ENCODE measurements around the gene BCL2L12. TPM values are rescaled to one million over a fixed set of nuclear protein-coding genes. Genes with fewer than 3 reads are reported as not detected.
A peak's percentile ranks its signal among the peaks of the same experiment; 100 is the strongest.

Gene BCL2L12
- total and polyA plus RNA-seq, 2 of the 13 experiments (the other 11 are each of a cell fraction or from before 2014, with no cell fraction given): 26.8 to 40.8 TPM

DNA sequence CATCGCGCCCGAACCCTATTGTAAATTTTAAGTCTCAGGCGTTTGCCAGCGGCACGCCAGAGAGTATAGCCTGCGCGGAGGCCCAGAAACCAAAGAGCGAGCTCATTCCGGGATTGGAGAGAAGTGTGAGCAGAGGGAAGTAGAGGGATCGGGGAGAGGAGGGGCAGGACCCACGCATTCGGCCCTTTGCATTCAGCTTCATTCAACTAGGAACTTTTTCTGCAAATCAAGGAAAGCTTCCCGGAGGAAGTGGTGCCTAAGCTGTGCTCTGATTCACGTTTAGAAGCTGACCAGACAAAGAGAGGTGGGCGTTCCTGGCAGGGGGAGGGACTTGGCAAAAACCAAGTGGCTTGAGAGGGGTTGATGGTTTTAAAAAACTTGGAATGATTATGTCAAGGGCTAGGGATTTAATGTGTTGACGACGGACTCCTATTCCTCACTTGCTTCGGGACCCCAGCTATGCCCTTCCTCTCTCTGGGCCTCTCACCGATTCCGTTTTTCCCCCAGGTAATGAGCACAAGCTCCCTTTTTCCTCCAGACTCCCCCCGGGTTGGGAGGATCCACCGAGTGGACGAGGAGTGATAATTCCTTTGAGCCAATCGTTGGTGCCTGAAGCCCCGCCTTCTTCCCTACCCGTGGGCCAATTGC is 10.5 kb downstream of the BCL2L12 start (continued):
- TF ChIP-seq, protein P1, sequence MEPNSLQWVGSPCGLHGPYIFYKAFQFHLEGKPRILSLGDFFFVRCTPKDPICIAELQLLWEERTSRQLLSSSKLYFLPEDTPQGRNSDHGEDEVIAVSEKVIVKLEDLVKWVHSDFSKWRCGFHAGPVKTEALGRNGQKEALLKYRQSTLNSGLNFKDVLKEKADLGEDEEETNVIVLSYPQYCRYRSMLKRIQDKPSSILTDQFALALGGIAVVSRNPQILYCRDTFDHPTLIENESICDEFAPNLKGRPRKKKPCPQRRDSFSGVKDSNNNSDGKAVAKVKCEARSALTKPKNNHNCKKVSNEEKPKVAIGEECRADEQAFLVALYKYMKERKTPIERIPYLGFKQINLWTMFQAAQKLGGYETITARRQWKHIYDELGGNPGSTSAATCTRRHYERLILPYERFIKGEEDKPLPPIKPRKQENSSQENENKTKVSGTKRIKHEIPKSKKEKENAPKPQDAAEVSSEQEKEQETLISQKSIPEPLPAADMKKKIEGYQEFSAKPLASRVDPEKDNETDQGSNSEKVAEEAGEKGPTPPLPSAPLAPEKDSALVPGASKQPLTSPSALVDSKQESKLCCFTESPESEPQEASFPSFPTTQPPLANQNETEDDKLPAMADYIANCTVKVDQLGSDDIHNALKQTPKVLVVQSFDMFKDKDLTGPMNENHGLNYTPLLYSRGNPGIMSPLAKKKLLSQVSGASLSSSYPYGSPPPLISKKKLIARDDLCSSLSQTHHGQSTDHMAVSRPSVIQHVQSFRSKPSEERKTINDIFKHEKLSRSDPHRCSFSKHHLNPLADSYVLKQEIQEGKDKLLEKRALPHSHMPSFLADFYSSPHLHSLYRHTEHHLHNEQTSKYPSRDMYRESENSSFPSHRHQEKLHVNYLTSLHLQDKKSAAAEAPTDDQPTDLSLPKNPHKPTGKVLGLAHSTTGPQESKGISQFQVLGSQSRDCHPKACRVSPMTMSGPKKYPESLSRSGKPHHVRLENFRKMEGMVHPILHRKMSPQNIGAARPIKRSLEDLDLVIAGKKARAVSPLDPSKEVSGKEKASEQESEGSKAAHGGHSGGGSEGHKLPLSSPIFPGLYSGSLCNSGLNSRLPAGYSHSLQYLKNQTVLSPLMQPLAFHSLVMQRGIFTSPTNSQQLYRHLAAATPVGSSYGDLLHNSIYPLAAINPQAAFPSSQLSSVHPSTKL (CRISPR knock-in tag; IDR thresholded peaks at IDR 0.05): no peak
- TF ChIP-seq, protein P2, sequence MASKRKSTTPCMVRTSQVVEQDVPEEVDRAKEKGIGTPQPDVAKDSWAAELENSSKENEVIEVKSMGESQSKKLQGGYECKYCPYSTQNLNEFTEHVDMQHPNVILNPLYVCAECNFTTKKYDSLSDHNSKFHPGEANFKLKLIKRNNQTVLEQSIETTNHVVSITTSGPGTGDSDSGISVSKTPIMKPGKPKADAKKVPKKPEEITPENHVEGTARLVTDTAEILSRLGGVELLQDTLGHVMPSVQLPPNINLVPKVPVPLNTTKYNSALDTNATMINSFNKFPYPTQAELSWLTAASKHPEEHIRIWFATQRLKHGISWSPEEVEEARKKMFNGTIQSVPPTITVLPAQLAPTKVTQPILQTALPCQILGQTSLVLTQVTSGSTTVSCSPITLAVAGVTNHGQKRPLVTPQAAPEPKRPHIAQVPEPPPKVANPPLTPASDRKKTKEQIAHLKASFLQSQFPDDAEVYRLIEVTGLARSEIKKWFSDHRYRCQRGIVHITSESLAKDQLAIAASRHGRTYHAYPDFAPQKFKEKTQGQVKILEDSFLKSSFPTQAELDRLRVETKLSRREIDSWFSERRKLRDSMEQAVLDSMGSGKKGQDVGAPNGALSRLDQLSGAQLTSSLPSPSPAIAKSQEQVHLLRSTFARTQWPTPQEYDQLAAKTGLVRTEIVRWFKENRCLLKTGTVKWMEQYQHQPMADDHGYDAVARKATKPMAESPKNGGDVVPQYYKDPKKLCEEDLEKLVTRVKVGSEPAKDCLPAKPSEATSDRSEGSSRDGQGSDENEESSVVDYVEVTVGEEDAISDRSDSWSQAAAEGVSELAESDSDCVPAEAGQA (IDR thresholded peaks at IDR 0.05; ENCODE audit: low read depth): no peak
- TF ChIP-seq, protein P2 (CRISPR knock-in tag; IDR thresholded peaks at IDR 0.05; ENCODE audit: borderline replicate concordance): no peak
- TF ChIP-seq ZNF569 (CRISPR knock-in tag; IDR thresholded peaks at IDR 0.05; ENCODE audit: borderline replicate concordance) (no peak), ZNF143 (CRISPR knock-in tag; IDR thresholded peaks at IDR 0.05) (no peak), SP1 (IDR thresholded peaks at IDR 0.05) (peak; percentile 30; the same call in 1 of the 2 replicates), SP1 (CRISPR knock-in tag; IDR thresholded peaks at IDR 0.05) (no peak; the same call in 1 of the 2 replicates), NFYB (CRISPR knock-in tag; IDR thresholded peaks at IDR 0.05) (no peak), ZNF780A (CRISPR knock-in tag; IDR thresholded peaks at IDR 0.05) (no peak), ZNF121 (CRISPR knock-in tag; IDR thresholded peaks at IDR 0.05) (no peak), KLF11 (CRISPR knock-in tag; IDR thresholded peaks at IDR 0.05) (peak; percentile 16; the same call in 1 of the 2 replicates), ZNF10 (CRISPR knock-in tag; IDR thresholded peaks at IDR 0.05; ENCODE audit: borderline replicate concordance, low read depth) (no peak), SOX6 (IDR thresholded peaks at IDR 0.05) (no peak), SOX6 (CRISPR knock-in tag; IDR thresholded peaks at IDR 0.05) (no peak; the same call in 1 of the 2 replicates)
- TF ChIP-seq, protein P3, sequence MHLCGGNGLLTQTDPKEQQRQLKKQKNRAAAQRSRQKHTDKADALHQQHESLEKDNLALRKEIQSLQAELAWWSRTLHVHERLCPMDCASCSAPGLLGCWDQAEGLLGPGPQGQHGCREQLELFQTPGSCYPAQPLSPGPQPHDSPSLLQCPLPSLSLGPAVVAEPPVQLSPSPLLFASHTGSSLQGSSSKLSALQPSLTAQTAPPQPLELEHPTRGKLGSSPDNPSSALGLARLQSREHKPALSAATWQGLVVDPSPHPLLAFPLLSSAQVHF (CRISPR knock-in tag; IDR thresholded peaks at IDR 0.05): no peak
- TF ChIP-seq, protein P4, sequence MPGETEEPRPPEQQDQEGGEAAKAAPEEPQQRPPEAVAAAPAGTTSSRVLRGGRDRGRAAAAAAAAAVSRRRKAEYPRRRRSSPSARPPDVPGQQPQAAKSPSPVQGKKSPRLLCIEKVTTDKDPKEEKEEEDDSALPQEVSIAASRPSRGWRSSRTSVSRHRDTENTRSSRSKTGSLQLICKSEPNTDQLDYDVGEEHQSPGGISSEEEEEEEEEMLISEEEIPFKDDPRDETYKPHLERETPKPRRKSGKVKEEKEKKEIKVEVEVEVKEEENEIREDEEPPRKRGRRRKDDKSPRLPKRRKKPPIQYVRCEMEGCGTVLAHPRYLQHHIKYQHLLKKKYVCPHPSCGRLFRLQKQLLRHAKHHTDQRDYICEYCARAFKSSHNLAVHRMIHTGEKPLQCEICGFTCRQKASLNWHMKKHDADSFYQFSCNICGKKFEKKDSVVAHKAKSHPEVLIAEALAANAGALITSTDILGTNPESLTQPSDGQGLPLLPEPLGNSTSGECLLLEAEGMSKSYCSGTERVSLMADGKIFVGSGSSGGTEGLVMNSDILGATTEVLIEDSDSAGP (CRISPR knock-in tag; IDR thresholded peaks at IDR 0.05; ENCODE audit: borderline replicate concordance): no peak

All from HepG2 (cell line).